Stomach (tissue), 9 donors: ENCODE results near the gene HOXA6. TPM values are rescaled to one million over a fixed set of nuclear protein-coding genes. Genes with fewer than 3 reads are reported as not detected.
A peak's percentile ranks its signal among the peaks of the same experiment; 100 is the strongest.

ENCODE experiments used
- DNase-seq, 2 donors: peaks; one replicate each; pipeline versions ENCODE4 v3.0.0 to v3.0.0-alpha.2; 2013 to 2019
- H3K27ac ChIP-seq, 5 donors: fragments of 200-600 bp in 4 of 5; sonication (generic) in 4 of 5; one replicate each; pipeline ENCODE4 v1.5.1; 2013 to 2019; ENCODE audit warnings: mild to moderate bottlenecking in 1 of 5, moderate library complexity in 1 of 5
- H3K27me3 ChIP-seq, 3 donors: fragments of 200-600 bp; sonication (generic); one replicate each; pipeline ENCODE4 v1.5.1; 2017 to 2019; ENCODE audit warnings: mixed run types in 1 of 3
- H3K36me3 ChIP-seq, 4 donors: fragments of 200-600 bp; sonication (generic); 1 replicate in 3 of 4; 2 replicates in 1 of 4; pipeline ENCODE4 v1.5.1; 2016 to 2019
- H3K4me1 ChIP-seq, 4 donors: fragments of 200-600 bp; sonication (generic); one replicate each; pipeline ENCODE4 v1.5.1; 2016 to 2019
- H3K4me3 ChIP-seq, 4 donors: fragments of 200-600 bp; sonication (generic) in 3 of 4; one replicate each; pipeline ENCODE4 v1.5.1; 2016 to 2019; ENCODE audit warnings: mild to moderate bottlenecking in 1 of 4
- H3K9me3 ChIP-seq, 4 donors: fragments of 200-600 bp; sonication (generic); one replicate each; pipeline ENCODE4 v1.5.1; 2016 to 2019
- CTCF ChIP-seq, 7 experiments: fragments of 450-650 bp in 4 of 7; fragments of 200-600 bp in 3 of 7; sonication (generic) in 3 of 7; IDR thresholded peaks; one replicate each; pipeline ENCODE4 v1.5.1; 2016 to 2019; ENCODE audit warnings: antibody characterized with exemption in 7 of 7, control low read depth in 2 of 7, mild to moderate bottlenecking in 1 of 7
- EP300 ChIP-seq: sonication (generic); formaldehyde crosslinking; IDR thresholded peaks from one replicate; pipeline ENCODE4 v1.6.1; 2017; ENCODE audit warnings: antibody characterized with exemption
- POLR2A ChIP-seq, 4 donors: fragments of 450-650 bp; IDR thresholded peaks; one replicate each; pipeline ENCODE4 v1.6.1; 2016; ENCODE audit warnings: antibody characterized with exemption in 4 of 4, control low read depth in 2 of 4, mild to moderate bottlenecking in 1 of 4, moderate library complexity in 1 of 4
- POLR2AphosphoS5 ChIP-seq, 3 donors: sonication (generic); formaldehyde crosslinking; IDR thresholded peaks; one replicate each; pipeline ENCODE4 v1.6.1; 2016; ENCODE audit warnings: antibody characterized with exemption in 3 of 3
- WGBS, 5 donors: extraction: QIAGEN DNeasy Blood & Tissue Kit in 3 of 5; methylation state at CpG; one replicate each; pipeline versions ENCODE4 v1.1.5 to v1.1.7; 2013 to 2018; 5-methylcytosine and 5-hydroxymethylcytosine counted together
- intact Hi-C: fragments of 100-400 bp; cut with DNase I; formaldehyde crosslinking; loops from one replicate; pipeline ENCODE4 v1.15.1; 2023; ENCODE audit warnings: low total_unique reads
- polyA plus RNA-seq, 3 donors: library from polyadenylated mRNA; stranded (reverse); fragments of 200-250 nt; gene quantifications; one replicate each; pipeline ENCODE4 v1.2.3, GENCODE V29; 2013
- total RNA-seq, 5 donors: library from RNA; depleted of rRNA; stranded (reverse); fragments of >200 nt; gene quantifications; one replicate each; pipeline versions ENCODE4 v1.1.0 to v1.2.3, GENCODE V29; 2014 to 2016
- donor health status: healthy with polysubstance abuse.
- donor health status: Bipolar disorder and iron deficiency.
- donor health status: healthy.

The HOXA6 gene
- total and polyA plus RNA-seq, 8 donors = 0.81 to 12.7 (median 3.7) TPM; not detected in 5

DNA sequence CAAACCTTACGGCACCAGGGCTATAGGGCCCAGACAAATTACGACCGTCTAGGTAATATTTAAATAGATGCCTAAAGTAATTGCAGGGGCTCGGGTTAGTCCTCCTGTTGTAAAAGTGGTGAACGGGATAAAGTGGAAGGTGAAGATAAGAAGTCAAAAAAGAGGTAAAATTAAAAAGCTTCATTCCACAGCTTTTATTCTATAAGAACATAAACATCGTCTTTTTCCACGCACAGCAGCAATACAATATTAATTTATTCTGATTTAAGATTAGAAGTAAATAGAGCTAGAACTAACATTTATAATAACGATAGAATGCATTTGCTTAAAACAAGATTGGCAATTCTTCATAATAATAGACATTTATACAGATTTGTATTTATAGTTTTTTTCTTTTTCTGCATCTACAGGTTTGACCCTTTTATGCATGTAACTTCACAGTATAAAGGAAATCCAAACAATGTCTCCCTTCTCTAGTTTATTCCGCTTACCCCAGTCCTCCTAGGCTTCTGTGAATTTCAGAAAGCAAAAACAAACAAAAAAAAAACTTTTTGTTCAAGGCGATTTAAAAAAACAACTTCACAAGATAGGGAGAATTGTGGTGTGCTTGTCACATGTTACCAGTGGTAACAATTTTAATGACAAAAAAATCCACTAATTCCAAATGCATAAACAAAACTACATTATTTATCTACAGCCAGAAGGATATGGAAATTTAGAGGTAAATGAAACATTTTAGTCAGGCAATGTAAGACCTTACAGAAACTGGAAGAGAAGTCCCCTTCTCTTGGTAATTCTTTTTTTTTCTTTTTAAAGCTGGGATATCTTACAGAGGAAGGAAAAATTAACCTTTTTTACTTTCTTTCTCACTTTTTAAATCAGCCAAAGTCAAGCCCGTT, 23.1 kb upstream of the HOXA6 start:
- DNase-seq = no peak
- Histone ChIP-seq H3K9me3 (peaks cover 0 to 26% (median 5%) of the 10 kb centered on the region in 4 donors), H3K27ac (no peak overlapping the region), H3K27me3 (peaks cover 72 to 100% (median 100%) of the 10 kb centered on the region in 3 donors), H3K36me3 (no peaks in the 10 kb centered on the region), H3K4me3 (no peak overlapping the region), H3K4me1 (peaks cover 27 to 60% (median 54%) of the 10 kb centered on the region in 4 donors)
- WGBS, 5 donors = 22 to 27% (median 23%) methylated on average over 11 of the region's 11 CpGs
- TF ChIP-seq POLR2AphosphoS5 (IDR thresholded peaks at IDR 0.05) (no peak), EP300 (no peak), POLR2A (IDR thresholded peaks at IDR 0.05) (no peak), CTCF (IDR thresholded peaks at IDR 0.05) (no peak)
- intact Hi-C loops = loop anchor here (10.0 kb wide), 1 partner anchor 1296 kb away; no protein-coding TSS in a partner anchor

- peaks cover 0 to 34% (median 9%) of the 10 kb centered on the region in 4 donors for H3K9me3 ChIP-seq
- peaks cover 34 to 69% (median 61%) of the 10 kb centered on the region in 4 donors for H3K4me1 ChIP-seq
- H3K36me3 ChIP-seq = no peaks in the 10 kb centered on the region
- intact Hi-C loops = loop anchor here (10.0 kb wide), 1 partner anchor 1295 kb away; no protein-coding TSS in a partner anchor
- peaks cover 74 to 100% (median 100%) of the 10 kb centered on the region in 3 donors for H3K27me3 ChIP-seq
- DNase-seq = no peak
- TF ChIP-seq POLR2AphosphoS5 (IDR thresholded peaks at IDR 0.05) (no peak), EP300 (no peak), POLR2A (IDR thresholded peaks at IDR 0.05) (no peak), CTCF (IDR thresholded peaks at IDR 0.05) (no peak)
- H3K27ac ChIP-seq = no peak overlapping the region
- H3K4me3 ChIP-seq = peak overlapping the region in 1 of 4 donors; percentile 24
- WGBS, 5 donors = 5 to 12% (median 11%) methylated on average over 29 to 46 of the region's 46 CpGs
These were observed 22.3 kb upstream of the HOXA6 start for GRCh38 chr7:27169658-27170425.

- WGBS, 5 donors = 16 to 33% (median 23%) methylated on average over 8 to 25 of the region's 25 CpGs
- intact Hi-C loops = no loop called here
- peaks cover 25 to 62% (median 57%) of the 10 kb centered on the region in 4 donors for H3K4me1 ChIP-seq
- no peak overlapping the region for H3K4me3 ChIP-seq
- DNase-seq = no peak
- H3K36me3 ChIP-seq = no peaks in the 10 kb centered on the region
- peaks cover 0 to 33% (median 9%) of the 10 kb centered on the region in 4 donors for H3K9me3 ChIP-seq
- H3K27ac ChIP-seq = no peak overlapping the region
- H3K27me3 ChIP-seq = peaks cover 68 to 100% (median 100%) of the 10 kb centered on the region in 3 donors
- no peak for TF ChIP-seq POLR2AphosphoS5 (IDR thresholded peaks at IDR 0.05)
- no peak for TF ChIP-seq CTCF (IDR thresholded peaks at IDR 0.05)
- no peak for TF ChIP-seq POLR2A (IDR thresholded peaks at IDR 0.05)
- TF ChIP-seq EP300 = no peak
These were observed 20.8 kb upstream of the HOXA6 start for GRCh38 chr7:27168265-27168947.

DNA sequence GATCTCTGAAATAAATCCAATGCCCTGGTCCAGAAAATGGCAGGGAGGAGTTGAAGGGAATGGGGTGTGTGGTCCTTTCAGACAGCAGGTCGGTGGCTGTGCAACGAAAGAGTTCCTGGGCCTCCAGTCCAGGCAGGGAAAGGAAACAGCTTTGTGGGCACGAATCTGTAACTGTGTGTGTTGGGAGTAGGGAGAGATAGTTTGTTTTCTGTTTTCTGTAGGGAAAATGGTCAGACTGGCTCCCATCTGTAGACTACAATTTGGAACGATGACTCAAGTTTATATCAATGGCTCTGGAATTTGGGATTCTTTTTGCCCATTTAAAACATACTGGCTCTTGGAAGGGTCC, 20.3 kb upstream of the HOXA6 start:
- Histone ChIP-seq H3K4me3 (no peak overlapping the region), H3K27me3 (peaks cover 65 to 100% (median 98%) of the 10 kb centered on the region in 3 donors)

More for the DNA sequence above, 20.3 kb upstream of the HOXA6 start:
- peaks cover 20 to 57% (median 51%) of the 10 kb centered on the region in 4 donors for H3K4me1 ChIP-seq
- H3K36me3 ChIP-seq = no peaks in the 10 kb centered on the region
- H3K9me3 ChIP-seq = peaks cover 0 to 30% (median 9%) of the 10 kb centered on the region in 4 donors
- DNase-seq = no peak
- 25 to 35% (median 34%) methylated on average over 4 of the region's 4 CpGs for WGBS, 5 donors
- TF ChIP-seq POLR2AphosphoS5 (IDR thresholded peaks at IDR 0.05) = no peak
- no peak for TF ChIP-seq CTCF (IDR thresholded peaks at IDR 0.05)
- no peak for TF ChIP-seq POLR2A (IDR thresholded peaks at IDR 0.05)
- TF ChIP-seq EP300 = no peak
- no peak overlapping the region for H3K27ac ChIP-seq
- intact Hi-C loops = no loop called here
